SK-N-MC (cell line): Measurements from ENCODE around the gene SPIN1.
"Not testable (repeated sequence)": the region's sequence is repeated elsewhere in the genome, so short reads cannot be mapped to it uniquely, and the experiment has no call there.

ENCODE experiments used
- EZH2 ChIP-seq: fragments of 200-600 bp; sonication (generic); IDR thresholded peaks from one replicate; pipeline ENCODE4 v1.6.1; 2017; ENCODE audit warnings: antibody characterized with exemption
- FOXP2 ChIP-seq: optimal IDR thresholded peaks from 2 replicates; pipeline ENCODE3; 2011; ENCODE audit warnings: mild to moderate bottlenecking, moderate library complexity; ENCODE audit not compliant: insufficient read depth; ENCODE audit errors: extremely low read length, control extremely low read depth
- POLR2AphosphoS5 ChIP-seq: IDR thresholded peaks from 2 replicates; pipeline ENCODE4 v1.6.1; 2012; ENCODE audit warnings: mild to moderate bottlenecking, low read depth, low read length, borderline replicate concordance

- TF ChIP-seq EZH2, POLR2AphosphoS5, FOXP2: not testable (repeated sequence)
These were observed 37.9 kb upstream of the SPIN1 start for GRCh38 chr9:88350354-88350753.
